A673 (cell line): ENCODE data around the gene KPNB1.

Source experiments
- EZH2 ChIP-seq: fragments of 200-600 bp; sonication (generic); IDR thresholded peaks from 2 replicates; pipeline ENCODE4 v1.6.1; 2017; ENCODE audit warnings: borderline replicate concordance, low read depth, mild to moderate bottlenecking, mixed read lengths, antibody characterized with exemption, low read length; ENCODE audit not compliant: poor library complexity, severe bottlenecking
- TF ChIP-seq, protein P1 (sequence below): fragments of 300-800, 200-600 bp; sonication (generic); conservative IDR thresholded peaks from 2 replicates; pipeline ENCODE4 v1.5.1; 2017; ENCODE audit warnings: low read depth, mild to moderate bottlenecking, antibody characterized with exemption, low read length, moderate library complexity, mixed read lengths

DNA sequence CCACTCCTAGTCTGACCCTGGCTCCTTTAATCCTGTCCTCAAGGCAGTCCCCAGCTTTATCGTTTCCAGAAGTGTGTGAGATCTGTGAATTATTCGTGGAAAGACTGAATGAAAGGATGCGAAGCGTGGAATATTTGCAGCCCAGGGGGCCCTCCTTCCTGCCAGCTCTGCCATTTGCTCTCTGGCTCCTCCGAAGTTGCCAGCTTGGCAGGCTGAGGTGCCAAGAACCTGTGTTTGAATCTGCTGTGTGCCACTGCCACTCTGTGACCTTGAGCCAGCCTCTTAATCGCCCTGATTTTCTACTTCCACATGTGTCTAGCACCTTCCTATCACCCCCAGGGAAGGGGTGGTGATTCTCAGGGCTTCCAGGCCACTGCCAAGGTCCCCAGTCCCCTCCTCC is 55.0 kb downstream of the KPNB1 start:
- TF ChIP-seq, protein P1, sequence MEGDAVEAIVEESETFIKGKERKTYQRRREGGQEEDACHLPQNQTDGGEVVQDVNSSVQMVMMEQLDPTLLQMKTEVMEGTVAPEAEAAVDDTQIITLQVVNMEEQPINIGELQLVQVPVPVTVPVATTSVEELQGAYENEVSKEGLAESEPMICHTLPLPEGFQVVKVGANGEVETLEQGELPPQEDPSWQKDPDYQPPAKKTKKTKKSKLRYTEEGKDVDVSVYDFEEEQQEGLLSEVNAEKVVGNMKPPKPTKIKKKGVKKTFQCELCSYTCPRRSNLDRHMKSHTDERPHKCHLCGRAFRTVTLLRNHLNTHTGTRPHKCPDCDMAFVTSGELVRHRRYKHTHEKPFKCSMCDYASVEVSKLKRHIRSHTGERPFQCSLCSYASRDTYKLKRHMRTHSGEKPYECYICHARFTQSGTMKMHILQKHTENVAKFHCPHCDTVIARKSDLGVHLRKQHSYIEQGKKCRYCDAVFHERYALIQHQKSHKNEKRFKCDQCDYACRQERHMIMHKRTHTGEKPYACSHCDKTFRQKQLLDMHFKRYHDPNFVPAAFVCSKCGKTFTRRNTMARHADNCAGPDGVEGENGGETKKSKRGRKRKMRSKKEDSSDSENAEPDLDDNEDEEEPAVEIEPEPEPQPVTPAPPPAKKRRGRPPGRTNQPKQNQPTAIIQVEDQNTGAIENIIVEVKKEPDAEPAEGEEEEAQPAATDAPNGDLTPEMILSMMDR = no peak
- TF ChIP-seq EZH2 = no peak
